ENCODE results near the gene SNX8.

Gene SNX8

GRCh38 chr7:2357165-2357564 is 42.9 kb upstream of the SNX8 start:
- no peak for TF ChIP-seq CTCF (IDR thresholded peaks at IDR 0.05; ENCODE audit: low read depth, low read length)
- no peak for DNase-seq (ENCODE audit: extremely low read depth, low read depth)

- no peak for TF ChIP-seq CTCF (IDR thresholded peaks at IDR 0.05; ENCODE audit: low read depth, low read length)
- DNase-seq (ENCODE audit: extremely low read depth, low read depth), result no peak
These were observed 41.4 kb upstream of the SNX8 start for GRCh38 chr7:2355705-2356008.

- no peak for TF ChIP-seq CTCF (IDR thresholded peaks at IDR 0.05; ENCODE audit: low read depth, low read length)
- DNase-seq (ENCODE audit: extremely low read depth, low read depth), result no peak
These were observed 40.9 kb upstream of the SNX8 start for GRCh38 chr7:2354939-2355704.

- DNase-seq (ENCODE audit: extremely low read depth, low read depth), result peak; percentile 92
- no peak for TF ChIP-seq CTCF (IDR thresholded peaks at IDR 0.05; ENCODE audit: low read depth, low read length)
These were observed 40.1 kb upstream of the SNX8 start, which contains the start of gene EIF3B for GRCh38 chr7:2354186-2354938. Gene EIF3B (plus strand): TSS chr7:2354827. CDS start chr7:2354922, 95 bp downstream.

- peak; percentile 68 for DNase-seq (ENCODE audit: extremely low read depth, low read depth)
- TF ChIP-seq CTCF (IDR thresholded peaks at IDR 0.05; ENCODE audit: low read depth, low read length), result no peak
These were observed 39.6 kb upstream of the SNX8 start for GRCh38 chr7:2353936-2354185.

- DNase-seq (ENCODE audit: extremely low read depth, low read depth), result no peak
- TF ChIP-seq CTCF (IDR thresholded peaks at IDR 0.05; ENCODE audit: low read depth, low read length), result no peak
These were observed 39.1 kb upstream of the SNX8 start for GRCh38 chr7:2353113-2353935.

GRCh38 chr7:2350861-2351260 is 36.6 kb upstream of the SNX8 start:
- no peak for DNase-seq (ENCODE audit: extremely low read depth, low read depth)
- no peak for TF ChIP-seq CTCF (IDR thresholded peaks at IDR 0.05; ENCODE audit: low read depth, low read length)

Data from AG09319 (cell line).